NOMO-1 treated with DMSO at 0.1 percent for 48 hours (cell line): ENCODE data around the gene MIER2.
A peak's percentile ranks its signal among the peaks of the same experiment; 100 is the strongest.

Experiments
- DNase-seq: peaks from one replicate; lab custom pipeline; 2025; ENCODE audit not compliant: unreplicated experiment; lab: John Stamatoyannopoulos, UW

The MIER2 gene

GRCh38 chr19:309206-309565 lies 35.4 kb downstream of the MIER2 start:
- no peak for DNase-seq

- DNase-seq, result no peak
Measured at GRCh38 chr19:308471-309205, 36.0 kb downstream of the MIER2 start.

- no peak for DNase-seq
Measured at GRCh38 chr19:307793-308420, 36.7 kb downstream of the MIER2 start.

GRCh38 chr19:307111-307531 lies 37.5 kb downstream of the MIER2 start:
- no peak for DNase-seq

GRCh38 chr19:306151-306900 lies 38.3 kb downstream of the MIER2 start:
- no peak for DNase-seq

- no peak for DNase-seq
Measured at GRCh38 chr19:305240-306150, 39.1 kb downstream of the MIER2 start.

DNA sequence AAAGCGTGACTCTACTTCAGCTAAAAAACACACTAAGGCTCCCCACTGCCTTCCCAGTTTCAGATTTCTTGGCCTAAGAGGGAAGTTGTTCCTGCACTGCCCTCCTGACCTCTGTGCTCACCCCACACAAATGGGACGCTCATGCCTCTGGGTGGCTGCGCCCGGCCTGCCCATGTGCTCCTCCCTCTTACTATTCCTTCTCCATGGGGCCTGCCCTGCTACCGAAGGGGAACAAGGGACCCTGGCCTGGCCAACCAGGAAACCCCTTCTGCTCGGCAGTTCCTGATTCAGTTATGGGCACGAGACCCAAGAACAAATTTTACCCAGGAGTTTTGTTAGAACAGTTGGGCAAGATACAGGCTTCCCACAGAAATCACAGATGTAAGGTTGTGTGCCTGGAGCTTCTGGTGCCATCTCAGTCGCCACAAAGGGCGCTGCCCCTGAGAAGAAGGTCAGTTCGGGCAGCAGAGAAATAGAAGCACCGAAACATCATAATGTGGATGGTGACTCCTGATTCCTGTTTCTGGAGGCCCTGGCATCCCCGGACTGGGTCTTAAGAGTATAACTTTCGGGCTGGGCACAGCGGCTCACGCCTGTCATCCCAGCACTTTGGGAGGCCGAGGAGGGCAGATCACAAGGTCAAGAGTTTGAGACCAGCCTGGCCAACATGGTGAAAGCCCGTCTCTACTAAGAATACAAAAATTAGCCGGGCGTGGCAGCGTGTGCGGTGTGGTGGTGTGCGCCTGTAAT lies 47.9 kb downstream of the MIER2 start:
- DNase-seq, result no peak

GRCh38 chr19:295687-296370 lies 48.8 kb downstream of the MIER2 start:
- no peak for DNase-seq

- peak; percentile 2 for DNase-seq
Measured at GRCh38 chr19:294946-295686, 49.5 kb downstream of the MIER2 start.

DNA sequence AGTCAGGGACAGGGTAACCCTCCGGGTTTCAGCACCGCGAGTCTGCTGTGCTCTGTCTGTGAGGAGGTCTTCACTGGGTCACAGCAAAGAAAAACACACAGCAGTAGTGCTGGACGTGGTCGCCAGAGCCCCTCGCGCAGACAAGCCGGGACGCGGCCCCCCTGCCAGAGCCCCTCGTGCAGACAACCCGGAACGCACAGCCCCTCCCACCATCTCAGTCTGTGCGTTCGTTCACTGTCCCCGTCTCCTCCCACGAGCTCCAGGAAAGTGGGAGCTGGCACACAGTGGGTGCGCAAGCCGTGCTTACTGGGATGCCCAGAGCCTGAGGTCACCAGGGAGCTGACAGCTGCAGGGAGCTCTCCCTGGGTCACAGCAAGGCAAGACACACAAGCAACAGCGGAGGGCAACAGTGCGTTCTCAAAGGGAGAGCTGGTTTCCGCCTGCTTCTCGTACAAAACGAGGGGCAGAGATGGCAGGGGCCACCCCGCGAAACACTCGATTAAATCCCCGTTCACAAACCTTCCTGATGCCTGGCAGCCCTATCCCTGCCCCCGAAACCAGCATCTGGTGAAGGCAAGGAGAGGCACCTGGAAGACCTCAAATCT lies 50.2 kb downstream of the MIER2 start:
- DNase-seq, result no peak

- DNase-seq, result no peak
Measured at GRCh38 chr19:293436-294110, 51.0 kb downstream of the MIER2 start.

GRCh38 chr19:292951-293350 lies 51.6 kb downstream of the MIER2 start:
- DNase-seq, result no peak

GRCh38 chr19:292281-292884 lies 52.2 kb downstream of the MIER2 start:
- DNase-seq, result no peak

- DNase-seq, result no peak
Measured at GRCh38 chr19:291561-292280, 52.9 kb downstream of the MIER2 start.

- DNase-seq, result no peak
Measured at GRCh38 chr19:291006-291521, 53.5 kb downstream of the MIER2 start, which contains the start of gene PLPP2. PLPP2 (minus strand) TSS chr19:291403; CDS start chr19:291336, 67 bp downstream.

- DNase-seq, result no peak
Measured at GRCh38 chr19:290372-291005, 54.1 kb downstream of the MIER2 start.
